Smooth muscle cell (in vitro differentiated cells): ENCODE results near the gene OTOP3. TPM values are rescaled to one million over a fixed set of nuclear protein-coding genes. Genes with fewer than 3 reads are reported as not detected.

Experiments
- DNase-seq: peaks from one replicate; lab custom pipeline; 2025; ENCODE audit not compliant: unreplicated experiment; lab: John Stamatoyannopoulos, UW
- H2AFZ ChIP-seq: fragments of 200-600 bp; sonication (generic); 2 replicates; pipeline ENCODE4 v1.6.0; 2016; ENCODE audit warnings: antibody characterized with exemption, low read depth, mild to moderate bottlenecking
- H3F3A ChIP-seq: fragments of 200-600 bp; sonication (generic); 2 replicates; pipeline ENCODE4 v1.6.0; 2017; ENCODE audit warnings: antibody characterized with exemption, low read depth
- H3K27ac ChIP-seq: fragments of 200-600 bp; sonication (generic); 2 replicates; pipeline ENCODE4 v1.5.1; 2016; ENCODE audit warnings: low read depth, mild to moderate bottlenecking
- H3K27me3 ChIP-seq: fragments of 200-600 bp; sonication (generic); 2 replicates; pipeline ENCODE4 v1.6.1; 2016; ENCODE audit warnings: low read depth, mild to moderate bottlenecking
- H3K36me3 ChIP-seq: fragments of 200-600 bp; sonication (generic); 2 replicates; pipeline ENCODE4 v1.5.1; 2016; ENCODE audit warnings: low read depth
- H3K4me1 ChIP-seq: fragments of 200-600 bp; sonication (generic); 2 replicates; pipeline ENCODE4 v1.5.1; 2016; ENCODE audit warnings: low read depth
- H3K4me2 ChIP-seq: fragments of 200-600 bp; sonication (generic); 2 replicates; pipeline ENCODE4 v1.6.0; 2016; ENCODE audit warnings: mild to moderate bottlenecking
- H3K4me3 ChIP-seq: fragments of 200-600 bp; sonication (generic); 2 replicates; pipeline ENCODE4 v1.5.1; 2016; ENCODE audit warnings: mild to moderate bottlenecking
- H3K79me2 ChIP-seq: fragments of 200-600 bp; sonication (generic); 2 replicates; pipeline ENCODE4 v1.6.0; 2016; ENCODE audit warnings: low read depth, mild to moderate bottlenecking
- H3K9ac ChIP-seq: fragments of 200-600 bp; sonication (generic); 2 replicates; pipeline ENCODE4 v1.6.0; 2016; ENCODE audit warnings: low read depth
- H3K9me3 ChIP-seq: fragments of 200-600 bp; sonication (generic); replicated peaks from 2 replicates; pipeline ENCODE4 v1.5.1; 2016; ENCODE audit warnings: low read depth
- H4K20me1 ChIP-seq: fragments of 200-600 bp; sonication (generic); 2 replicates; pipeline ENCODE4 v1.6.0; 2016; ENCODE audit warnings: low read depth
- WGBS: methylation state at CpG from one replicate; pipeline ENCODE4 v1.1.7; 2016; ENCODE audit warnings: low lambda C conversion rate; 5-methylcytosine and 5-hydroxymethylcytosine counted together
- polyA plus RNA-seq: library from polyadenylated mRNA; unstranded; fragments of >200 nt; fragmentation: Nextera tagmentation; extraction: Ambion mirVana; gene quantifications from 2 replicates; pipeline ENCODE4 v1.2.1, GENCODE V29; 2016
- total RNA-seq: library from RNA; depleted of rRNA; stranded (reverse); fragments of >200 nt; gene quantifications from 2 replicates; pipeline ENCODE4 v1.2.3, GENCODE V29; 2014
- TF ChIP-seq, protein P1 (sequence below): fragments of 200-600 bp; sonication (generic); IDR thresholded peaks from 2 replicates; pipeline ENCODE4 v1.5.1; 2017; ENCODE audit warnings: borderline replicate concordance, mild to moderate bottlenecking, antibody characterized with exemption; ENCODE audit not compliant: insufficient read depth, poor library complexity, severe bottlenecking

Gene OTOP3
- total and polyA plus RNA-seq, 2 experiments from 2014 or later, result not detected

DNA sequence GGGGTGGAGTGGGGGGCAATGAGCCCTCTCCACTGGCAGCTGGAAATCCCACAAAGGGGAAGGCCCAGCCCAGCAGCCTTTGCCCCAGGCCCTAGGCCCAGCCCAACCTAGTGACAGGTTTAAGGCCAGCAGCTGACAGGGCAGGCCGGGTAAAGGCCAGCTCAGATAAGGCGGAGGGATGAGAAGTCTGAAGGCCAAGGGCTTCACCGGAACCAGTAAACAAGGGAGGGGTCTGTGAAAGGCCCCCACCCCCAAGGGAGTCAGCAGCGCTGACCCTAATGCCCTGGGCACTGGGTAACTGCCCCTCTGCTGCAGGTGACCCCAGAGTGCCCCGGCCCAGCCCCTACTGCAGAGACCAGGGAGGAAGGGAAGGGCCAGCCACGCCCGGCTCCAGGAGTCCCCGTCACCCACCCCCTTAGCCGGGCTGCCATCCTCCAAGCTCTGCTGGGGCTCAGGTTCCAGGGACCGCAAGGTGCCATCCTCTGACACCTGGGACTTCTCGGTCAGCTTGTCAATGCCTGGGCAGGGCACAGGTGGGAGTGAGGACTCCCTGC lies 17.5 kb downstream of the OTOP3 start:
- Histone ChIP-seq H3K9me3 (no peaks in the 10 kb centered on the region), H4K20me1 (no peaks in the 10 kb centered on the region), H3K27me3 (no peaks in the 10 kb centered on the region), H3K4me3 (no peak overlapping the region), H3K36me3 (no peaks in the 10 kb centered on the region), H3K4me2 (no peak overlapping the region), H3K79me2 (no peaks in the 10 kb centered on the region), H3K9ac (no peak overlapping the region), H2AFZ (no peak overlapping the region), H3F3A (no peaks in the 10 kb centered on the region), H3K4me1 (no peaks in the 10 kb centered on the region), H3K27ac (no peak overlapping the region)
- TF ChIP-seq, protein P1, sequence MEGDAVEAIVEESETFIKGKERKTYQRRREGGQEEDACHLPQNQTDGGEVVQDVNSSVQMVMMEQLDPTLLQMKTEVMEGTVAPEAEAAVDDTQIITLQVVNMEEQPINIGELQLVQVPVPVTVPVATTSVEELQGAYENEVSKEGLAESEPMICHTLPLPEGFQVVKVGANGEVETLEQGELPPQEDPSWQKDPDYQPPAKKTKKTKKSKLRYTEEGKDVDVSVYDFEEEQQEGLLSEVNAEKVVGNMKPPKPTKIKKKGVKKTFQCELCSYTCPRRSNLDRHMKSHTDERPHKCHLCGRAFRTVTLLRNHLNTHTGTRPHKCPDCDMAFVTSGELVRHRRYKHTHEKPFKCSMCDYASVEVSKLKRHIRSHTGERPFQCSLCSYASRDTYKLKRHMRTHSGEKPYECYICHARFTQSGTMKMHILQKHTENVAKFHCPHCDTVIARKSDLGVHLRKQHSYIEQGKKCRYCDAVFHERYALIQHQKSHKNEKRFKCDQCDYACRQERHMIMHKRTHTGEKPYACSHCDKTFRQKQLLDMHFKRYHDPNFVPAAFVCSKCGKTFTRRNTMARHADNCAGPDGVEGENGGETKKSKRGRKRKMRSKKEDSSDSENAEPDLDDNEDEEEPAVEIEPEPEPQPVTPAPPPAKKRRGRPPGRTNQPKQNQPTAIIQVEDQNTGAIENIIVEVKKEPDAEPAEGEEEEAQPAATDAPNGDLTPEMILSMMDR, result no peak
- WGBS, result 91% methylated on average over 9 of the region's 11 CpGs
- DNase-seq, result no peak

DNA sequence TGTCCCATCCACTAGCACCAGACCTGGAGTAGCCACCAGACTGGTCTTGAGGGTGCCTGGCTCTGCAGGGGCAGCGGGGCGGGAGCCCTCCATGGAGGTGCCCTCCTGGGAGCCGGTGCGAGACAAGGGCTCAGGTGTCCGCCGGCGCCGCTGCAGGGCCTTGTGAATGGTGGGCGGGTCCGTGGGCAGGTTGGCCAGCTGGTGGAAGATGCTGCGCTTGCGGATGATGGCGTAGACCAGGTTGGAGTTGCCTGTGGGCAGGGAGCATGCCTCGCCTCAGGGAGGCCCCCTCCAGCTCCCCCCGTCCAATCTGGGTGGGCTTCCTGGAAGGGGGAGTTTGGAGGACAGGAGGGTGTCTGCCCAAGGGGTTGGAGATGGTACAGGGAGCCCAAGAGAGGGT lies 18.4 kb downstream of the OTOP3 start:
- H2AFZ ChIP-seq, result no peak overlapping the region
- 93% methylated on average over 15 of the region's 15 CpGs for WGBS
- H3K36me3 ChIP-seq, result no peaks in the 10 kb centered on the region
- TF ChIP-seq, protein P1, result no peak
- no peak overlapping the region for H3K27ac ChIP-seq
- H3K4me1 ChIP-seq, result no peaks in the 10 kb centered on the region
- no peak overlapping the region for H3K9ac ChIP-seq
- no peaks in the 10 kb centered on the region for H3K9me3 ChIP-seq
- no peak overlapping the region for H3K4me2 ChIP-seq
- no peak for DNase-seq
- H3K27me3 ChIP-seq, result no peaks in the 10 kb centered on the region
- no peaks in the 10 kb centered on the region for H3K79me2 ChIP-seq
- no peaks in the 10 kb centered on the region for H3F3A ChIP-seq
- no peak overlapping the region for H3K4me3 ChIP-seq
- H4K20me1 ChIP-seq, result no peaks in the 10 kb centered on the region

DNA sequence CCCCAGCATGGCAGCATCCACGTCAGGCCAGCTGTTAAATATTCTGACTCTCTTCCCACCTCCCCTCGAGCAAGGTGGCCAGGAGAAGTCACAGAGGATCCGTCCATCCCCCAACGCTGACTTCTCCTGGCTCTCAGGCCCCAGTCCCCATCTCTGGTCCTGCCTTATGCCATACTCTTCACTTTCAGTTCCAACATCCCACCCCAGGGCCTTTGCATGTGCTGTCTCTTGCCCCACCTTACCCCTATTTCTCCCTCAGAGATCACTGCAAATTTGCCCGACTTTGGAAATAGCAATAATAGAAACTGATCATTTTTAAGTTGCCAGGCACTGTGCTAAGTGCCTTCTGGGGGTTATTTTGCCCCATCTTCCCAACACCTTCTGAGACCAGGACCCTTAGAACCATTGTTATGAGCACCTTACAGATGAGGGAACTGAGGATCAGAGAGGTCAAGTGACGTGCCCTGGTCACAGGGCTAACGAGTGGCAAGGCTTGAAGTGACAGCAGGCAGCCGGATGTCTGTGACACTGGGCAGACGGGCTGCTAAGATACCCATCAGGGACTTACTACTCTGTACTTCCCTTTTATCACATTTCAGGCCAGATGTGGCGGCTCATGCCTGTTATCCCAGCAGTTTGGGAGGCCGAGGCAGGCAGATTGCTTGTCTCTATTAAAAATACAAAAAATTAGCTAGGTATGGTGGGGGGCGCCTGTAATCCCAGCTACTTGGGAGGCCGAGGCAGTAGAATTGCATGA lies 19.1 kb downstream of the OTOP3 start:
- no peak overlapping the region for H2AFZ ChIP-seq
- TF ChIP-seq, protein P1, result no peak
- 66% methylated on average over 13 of the region's 13 CpGs for WGBS
- no peaks in the 10 kb centered on the region for H3K79me2 ChIP-seq
- no peaks in the 10 kb centered on the region for H3K9me3 ChIP-seq
- no peak overlapping the region for H3K4me2 ChIP-seq
- no peaks in the 10 kb centered on the region for H3K36me3 ChIP-seq
- H3K27ac ChIP-seq, result no peak overlapping the region
- H3K27me3 ChIP-seq, result no peaks in the 10 kb centered on the region
- H3K4me3 ChIP-seq, result no peak overlapping the region
- no peak for DNase-seq
- no peaks in the 10 kb centered on the region for H4K20me1 ChIP-seq
- H3F3A ChIP-seq, result no peaks in the 10 kb centered on the region
- H3K4me1 ChIP-seq, result no peaks in the 10 kb centered on the region
- H3K9ac ChIP-seq, result no peak overlapping the region

DNA sequence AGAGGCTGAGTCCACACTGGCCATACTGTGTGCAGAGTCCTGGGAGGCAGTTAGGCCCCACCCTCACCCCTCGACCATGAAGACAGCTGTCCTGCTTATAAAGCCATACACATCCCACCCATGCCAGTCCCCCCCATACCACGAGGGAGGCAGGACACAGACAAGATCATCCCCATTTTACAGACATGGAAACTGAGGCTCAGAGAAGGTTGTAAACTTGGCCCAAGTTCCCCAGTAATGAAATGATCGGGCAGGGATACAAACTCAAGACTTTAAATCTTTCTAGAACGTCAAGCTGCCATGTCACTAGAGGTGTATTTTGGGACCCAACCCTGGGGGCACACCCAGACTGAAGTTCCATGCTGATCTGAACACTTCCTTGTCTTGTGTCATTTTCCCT lies 20.4 kb downstream of the OTOP3 start:
- WGBS, result 80% methylated on average over 4 of the region's 4 CpGs

More for the DNA sequence above, 20.4 kb downstream of the OTOP3 start:
- H3K9me3 ChIP-seq, result no peaks in the 10 kb centered on the region
- no peaks in the 10 kb centered on the region for H3K36me3 ChIP-seq
- no peaks in the 10 kb centered on the region for H4K20me1 ChIP-seq
- no peak for DNase-seq
- no peak overlapping the region for H3K27ac ChIP-seq
- H3F3A ChIP-seq, result no peaks in the 10 kb centered on the region
- no peak overlapping the region for H3K4me3 ChIP-seq
- TF ChIP-seq, protein P1, result no peak
- H3K9ac ChIP-seq, result no peak overlapping the region
- H3K4me2 ChIP-seq, result no peak overlapping the region
- no peaks in the 10 kb centered on the region for H3K79me2 ChIP-seq
- H3K27me3 ChIP-seq, result no peaks in the 10 kb centered on the region
- H3K4me1 ChIP-seq, result no peaks in the 10 kb centered on the region
- no peak overlapping the region for H2AFZ ChIP-seq
